Stimulated activated CD8-positive, alpha-beta memory T cell treated with anti-CD3 and anti-CD28 coated beads, Interleukin-15, amount 100 ng/mL, for 48 hours (primary cell): Measurements from ENCODE around the gene IL13RA1.
"Not testable (repeated sequence)": the region's sequence is repeated elsewhere in the genome, so short reads cannot be mapped to it uniquely, and the experiment has no call there.

Experiments
- DNase-seq, 2 donors: peaks; one replicate each; pipeline ENCODE4 v3.0.0-alpha.2; 2020; ENCODE audit warnings: low read depth in 2 of 2

IL13RA1 gene

DNA sequence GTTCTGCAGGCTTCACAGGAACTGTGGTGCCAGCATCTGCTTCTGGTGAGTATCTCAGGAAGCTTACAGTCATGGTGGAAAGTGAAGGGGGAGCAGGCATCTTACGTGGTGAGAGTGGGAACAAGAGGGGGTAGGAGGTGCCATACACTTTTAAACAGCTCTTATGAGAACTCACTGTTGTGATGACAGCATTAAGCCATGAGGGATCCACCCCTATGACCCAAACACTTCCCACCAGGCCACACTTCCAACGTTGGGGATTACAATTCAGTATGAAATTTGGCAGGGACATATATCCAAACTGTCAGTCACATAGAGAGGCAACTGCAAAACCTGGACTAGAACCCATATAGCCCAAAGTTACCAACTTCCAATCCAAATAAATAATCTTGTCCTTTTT is 53.1 kb downstream of the IL13RA1 start:
- DNase-seq: no peak

- no peak for DNase-seq
Measured at GRCh38 chrX:118780911-118781310, 53.5 kb downstream of the IL13RA1 start.

GRCh38 chrX:118795528-118796280 is 68.3 kb downstream of the IL13RA1 start:
- no peak for DNase-seq

GRCh38 chrX:118802857-118803256 is 75.5 kb downstream of the IL13RA1 start:
- DNase-seq: no peak

GRCh38 chrX:118807151-118808017 is 80.0 kb downstream of the IL13RA1 start:
- peak in 1 of 2 donors; percentile 11 for DNase-seq

GRCh38 chrX:118817257-118817656 is 89.9 kb downstream of the IL13RA1 start:
- DNase-seq: not testable (repeated sequence)

DNA sequence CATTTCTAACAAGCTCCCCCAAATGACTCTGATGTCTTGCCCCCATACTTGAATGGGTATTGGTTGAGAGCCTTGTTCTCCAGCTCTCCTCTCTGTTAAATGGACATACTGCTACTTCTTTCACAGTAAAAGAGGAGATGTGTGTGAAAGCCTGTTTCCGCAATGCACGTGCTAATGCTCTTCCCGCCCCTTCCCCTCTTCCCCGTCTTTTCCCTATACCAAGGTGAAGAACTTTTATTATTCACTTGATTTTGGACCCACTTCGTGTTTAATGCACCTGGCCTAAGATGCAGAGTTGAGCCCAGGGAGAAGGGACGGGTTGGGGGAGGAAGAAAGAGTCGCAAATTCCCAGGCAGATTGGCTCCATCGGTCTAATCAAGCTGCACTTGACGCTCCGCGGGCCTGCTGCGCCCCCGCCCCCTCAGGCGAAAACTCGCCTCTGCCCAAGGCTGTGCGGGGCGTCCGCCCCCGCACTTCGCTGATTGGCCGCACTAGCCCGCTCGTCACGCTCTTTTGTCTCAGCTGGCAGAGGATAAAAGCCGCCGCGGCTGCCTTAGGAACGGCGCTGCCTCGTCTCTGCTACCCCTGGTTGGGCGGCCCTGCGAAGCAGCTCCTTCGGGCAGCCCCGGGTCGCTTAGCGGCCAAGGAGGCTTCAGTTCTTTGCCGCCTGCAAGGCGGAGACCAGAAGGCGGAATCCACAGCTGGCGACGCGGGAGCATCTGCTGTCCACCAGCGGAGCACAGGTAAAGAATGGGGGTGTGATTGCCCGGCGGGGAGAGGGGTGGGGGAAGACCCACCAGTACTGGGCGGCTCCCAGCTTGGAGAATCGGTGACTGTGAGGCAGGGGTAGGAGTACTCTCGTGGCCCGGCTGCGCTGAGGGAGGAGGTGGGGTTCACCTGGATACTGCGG is 96.1 kb downstream of the IL13RA1 start, which contains the start of gene ZCCHC12:
ZCCHC12 (plus strand) TSS at position 562 of the 910 bp plus-strand sequence. CDS start 1,421 bp downstream, outside the sequence.
- DNase-seq: peak; percentile 17 to 25

DNA sequence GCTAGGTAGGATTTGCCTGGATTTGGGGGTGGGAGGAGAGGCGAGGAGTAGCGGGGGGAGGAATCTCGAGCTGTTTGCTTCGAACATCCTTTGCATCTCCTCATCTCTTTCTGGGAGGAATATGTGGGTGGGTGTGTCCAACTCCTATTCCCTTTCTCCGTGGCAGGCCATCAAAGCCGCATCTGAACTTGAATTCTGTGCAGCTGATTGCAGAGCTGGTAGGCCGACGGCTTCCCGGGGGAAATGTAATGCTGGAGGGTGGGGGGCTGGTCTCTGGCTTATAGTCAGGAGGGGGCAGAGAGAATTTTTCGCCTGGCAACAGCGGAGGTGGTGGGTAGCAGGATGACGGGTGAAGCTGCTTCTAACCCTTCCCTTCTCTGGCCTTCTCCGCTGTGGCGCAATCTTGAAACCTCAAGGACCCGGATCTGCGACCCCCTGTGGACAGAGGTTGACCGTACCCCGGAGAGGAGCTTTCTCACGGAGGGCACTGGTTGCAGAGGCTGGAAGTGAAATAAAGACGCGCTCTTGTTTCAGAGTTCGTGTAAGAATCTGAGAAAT is 96.8 kb downstream of the IL13RA1 start:
- no peak for DNase-seq

DNA sequence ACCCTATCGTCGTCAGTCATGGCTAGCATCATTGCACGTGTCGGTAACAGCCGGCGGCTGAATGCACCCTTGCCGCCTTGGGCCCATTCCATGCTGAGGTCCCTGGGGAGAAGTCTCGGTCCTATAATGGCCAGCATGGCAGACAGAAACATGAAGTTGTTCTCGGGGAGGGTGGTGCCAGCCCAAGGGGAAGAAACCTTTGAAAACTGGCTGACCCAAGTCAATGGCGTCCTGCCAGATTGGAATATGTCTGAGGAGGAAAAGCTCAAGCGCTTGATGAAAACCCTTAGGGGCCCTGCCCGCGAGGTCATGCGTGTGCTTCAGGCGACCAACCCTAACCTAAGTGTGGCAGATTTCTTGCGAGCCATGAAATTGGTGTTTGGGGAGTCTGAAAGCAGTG is 97.8 kb downstream of the IL13RA1 start:
- no peak for DNase-seq

- DNase-seq: peak; percentile 40 to 51
Measured at GRCh38 chrX:118839334-118839958, 112.0 kb downstream of the IL13RA1 start.
